Esophagus squamous epithelium (tissue), 4 donors: ENCODE measurements around the gene FIBP.

Source experiments
- POLR2A ChIP-seq, 4 donors: fragments of 450-650 bp; IDR thresholded peaks; one replicate each; pipeline ENCODE4 v1.6.1; 2017; ENCODE audit warnings: antibody characterized with exemption in 4 of 4, mild to moderate bottlenecking in 4 of 4, moderate library complexity in 3 of 4
- TF ChIP-seq, protein P1 (sequence below), 6 experiments: fragments of 450-650 bp in 4 of 6; fragments of 200-600 bp in 2 of 6; sonication (generic) in 2 of 6; IDR thresholded peaks; one replicate each; pipeline ENCODE4 v1.5.1; 2016 to 2019; ENCODE audit warnings: antibody characterized with exemption in 6 of 6, mild to moderate bottlenecking in 4 of 6, moderate library complexity in 4 of 6

DNA sequence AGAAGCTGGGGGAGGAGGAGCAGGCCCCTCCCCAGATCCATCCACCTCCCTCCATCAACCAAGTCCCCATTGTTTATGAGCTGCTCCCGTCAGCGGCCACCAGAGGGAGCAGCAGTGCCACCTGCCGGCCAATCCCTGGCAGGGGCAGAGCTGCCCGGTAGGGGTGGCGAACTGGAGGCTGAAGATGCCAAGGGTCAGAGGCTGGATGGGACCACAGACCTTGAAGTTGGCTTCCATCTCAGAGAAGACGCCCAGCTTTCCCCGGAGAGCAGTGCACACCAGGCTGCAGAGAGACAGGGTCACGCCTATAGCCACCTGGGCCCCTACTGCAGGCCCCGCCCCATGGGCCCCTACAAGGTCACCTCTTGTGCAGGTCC is 3.6 kb downstream of the FIBP start:
- TF ChIP-seq, protein P1, sequence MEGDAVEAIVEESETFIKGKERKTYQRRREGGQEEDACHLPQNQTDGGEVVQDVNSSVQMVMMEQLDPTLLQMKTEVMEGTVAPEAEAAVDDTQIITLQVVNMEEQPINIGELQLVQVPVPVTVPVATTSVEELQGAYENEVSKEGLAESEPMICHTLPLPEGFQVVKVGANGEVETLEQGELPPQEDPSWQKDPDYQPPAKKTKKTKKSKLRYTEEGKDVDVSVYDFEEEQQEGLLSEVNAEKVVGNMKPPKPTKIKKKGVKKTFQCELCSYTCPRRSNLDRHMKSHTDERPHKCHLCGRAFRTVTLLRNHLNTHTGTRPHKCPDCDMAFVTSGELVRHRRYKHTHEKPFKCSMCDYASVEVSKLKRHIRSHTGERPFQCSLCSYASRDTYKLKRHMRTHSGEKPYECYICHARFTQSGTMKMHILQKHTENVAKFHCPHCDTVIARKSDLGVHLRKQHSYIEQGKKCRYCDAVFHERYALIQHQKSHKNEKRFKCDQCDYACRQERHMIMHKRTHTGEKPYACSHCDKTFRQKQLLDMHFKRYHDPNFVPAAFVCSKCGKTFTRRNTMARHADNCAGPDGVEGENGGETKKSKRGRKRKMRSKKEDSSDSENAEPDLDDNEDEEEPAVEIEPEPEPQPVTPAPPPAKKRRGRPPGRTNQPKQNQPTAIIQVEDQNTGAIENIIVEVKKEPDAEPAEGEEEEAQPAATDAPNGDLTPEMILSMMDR (IDR thresholded peaks at IDR 0.05): peak; percentile 98 to 100 (median 99)
- TF ChIP-seq POLR2A (IDR thresholded peaks at IDR 0.05): no peak
